WTC11 (cell line): ENCODE results near the gene TMEM266. TPM values are rescaled to one million over a fixed set of nuclear protein-coding genes. Genes with fewer than 3 reads are reported as not detected.

Source experiments
- ATAC-seq: fragments of 200-7000 bp; cut with Tn5 transposase; 2 replicates; pipeline ENCODE4 v1.10.0; 2021; ENCODE audit warnings: mild to moderate bottlenecking, moderate library complexity
- CTCF ChIA-PET: fragments of 300-600 bp; sonication (Branson Sonifier 250); formaldehyde crosslinking; loops from one replicate; lab custom pipeline; 2021; ENCODE audit warnings: antibody characterized with exemption; lab: Charles Lee
- POLR2A ChIA-PET: fragments of 350-600 bp; sonication (Branson Sonifier 250); formaldehyde crosslinking; loops from one replicate; lab custom pipeline; 2021; ENCODE audit warnings: antibody characterized with exemption; lab: Charles Lee
- DNase-seq: peaks from one replicate; pipeline ENCODE4 v3.0.0; 2021; ENCODE audit warnings: low spot score
- H3K27ac Mint-ChIP-seq: 2 replicates; pipeline ENCODE4 v1.8.0; 2021; ENCODE audit warnings: mixed read lengths
- H3K27me3 Mint-ChIP-seq: 2 replicates; pipeline ENCODE4 v1.8.0; 2021; ENCODE audit warnings: low read depth, mild to moderate bottlenecking, moderate library complexity, mixed read lengths
- H3K36me3 Mint-ChIP-seq: 2 replicates; pipeline ENCODE4 v1.8.0; 2021; ENCODE audit warnings: mixed read lengths
- H3K4me1 Mint-ChIP-seq: 2 replicates; pipeline ENCODE4 v1.8.0; 2022; ENCODE audit warnings: mixed read lengths
- H3K4me3 Mint-ChIP-seq: 2 replicates; pipeline ENCODE4 v1.8.0; 2021; ENCODE audit warnings: mild to moderate bottlenecking, moderate library complexity, mixed read lengths
- H3K9me3 Mint-ChIP-seq: 2 replicates; pipeline ENCODE4 v1.8.0; 2021; ENCODE audit warnings: mixed read lengths
- AFF4 ChIP-seq: sonication (generic); formaldehyde crosslinking; IDR thresholded peaks from 2 replicates; pipeline ENCODE4 v1.8.1; 2023; ENCODE audit warnings: mild to moderate bottlenecking, missing genetic modification reagents, borderline replicate concordance
- ATF1 ChIP-seq: sonication (generic); formaldehyde crosslinking; IDR thresholded peaks from 2 replicates; pipeline ENCODE4 v1.8.1; 2023; ENCODE audit warnings: mild to moderate bottlenecking, moderate library complexity, missing genetic modification reagents
- ATF3 ChIP-seq: sonication (generic); formaldehyde crosslinking; conservative IDR thresholded peaks from 2 replicates; pipeline ENCODE4 v1.8.1; 2022; ENCODE audit warnings: mild to moderate bottlenecking, missing genetic modification reagents
- ATF6 ChIP-seq: sonication (generic); formaldehyde crosslinking; IDR thresholded peaks from 2 replicates; pipeline ENCODE4 v1.8.1; 2023; ENCODE audit warnings: mild to moderate bottlenecking, missing genetic modification reagents
- CBFB ChIP-seq: sonication (generic); formaldehyde crosslinking; IDR thresholded peaks from 2 replicates; pipeline ENCODE4 v1.8.1; 2022; ENCODE audit warnings: mild to moderate bottlenecking, low read depth, missing genetic modification reagents
- FOXK1 ChIP-seq: sonication (generic); formaldehyde crosslinking; IDR thresholded peaks from 2 replicates; pipeline ENCODE4 v1.8.0; 2022; ENCODE audit warnings: mild to moderate bottlenecking, moderate library complexity, missing genetic modification reagents
- FOXP4 ChIP-seq: sonication (generic); formaldehyde crosslinking; IDR thresholded peaks from 2 replicates; pipeline ENCODE4 v1.8.0; 2022; ENCODE audit warnings: mild to moderate bottlenecking, missing genetic modification reagents
- GRHL2 ChIP-seq: fragments of 250-450 bp; sonication (Bioruptor Pico); IDR thresholded peaks from 2 replicates; pipeline ENCODE4 v1.8.0; 2022; ENCODE audit warnings: mild to moderate bottlenecking, moderate library complexity; ENCODE audit not compliant: insufficient replicate concordance, severe bottlenecking
- IRF2 ChIP-seq: sonication (generic); formaldehyde crosslinking; IDR thresholded peaks from 2 replicates; pipeline ENCODE4 v1.8.0; 2022; ENCODE audit warnings: low read depth, missing genetic modification reagents, borderline replicate concordance
- KAT7 ChIP-seq: sonication (generic); formaldehyde crosslinking; IDR thresholded peaks from 2 replicates; pipeline ENCODE4 v1.8.1; 2023; ENCODE audit warnings: missing genetic modification reagents, mild to moderate bottlenecking, borderline replicate concordance
- PRRX2 ChIP-seq: fragments of 250-450 bp; sonication (Bioruptor Pico); IDR thresholded peaks from 2 replicates; pipeline ENCODE4 v1.8.0; 2021; ENCODE audit warnings: mild to moderate bottlenecking
- RORB ChIP-seq: fragments of 250-450 bp; sonication (Bioruptor Pico); IDR thresholded peaks from 2 replicates; pipeline ENCODE4 v1.9.0; 2021; ENCODE audit warnings: mild to moderate bottlenecking
- SMAD4 ChIP-seq: sonication (generic); formaldehyde crosslinking; IDR thresholded peaks from 2 replicates; pipeline ENCODE4 v1.8.0; 2022; ENCODE audit warnings: mild to moderate bottlenecking, missing genetic modification reagents
- STAT6 ChIP-seq: sonication (generic); formaldehyde crosslinking; conservative IDR thresholded peaks from 2 replicates; pipeline ENCODE4 v1.8.1; 2023; ENCODE audit warnings: mild to moderate bottlenecking, low read depth, missing genetic modification reagents, moderate library complexity
- ZNF138 ChIP-seq: sonication (generic); formaldehyde crosslinking; conservative IDR thresholded peaks from 2 replicates; pipeline ENCODE4 v1.8.1; 2022; ENCODE audit warnings: mild to moderate bottlenecking, moderate library complexity, missing genetic modification reagents
- ZNF219 ChIP-seq: sonication (generic); formaldehyde crosslinking; IDR thresholded peaks from 2 replicates; pipeline ENCODE4 v1.8.0; 2023; ENCODE audit warnings: missing genetic modification reagents, mild to moderate bottlenecking, borderline replicate concordance
- ZNF512 ChIP-seq: sonication (generic); formaldehyde crosslinking; IDR thresholded peaks from 2 replicates; pipeline ENCODE4 v1.8.1; 2022; ENCODE audit warnings: missing genetic modification reagents, borderline replicate concordance
- ZNF671 ChIP-seq: fragments of 250-450 bp; sonication (Bioruptor Pico); IDR thresholded peaks from 2 replicates; pipeline ENCODE4 v1.8.0; 2021; ENCODE audit warnings: mild to moderate bottlenecking
- ZSCAN18 ChIP-seq: fragments of 250-450 bp; sonication (Bioruptor Pico); IDR thresholded peaks from 2 replicates; pipeline ENCODE4 v2.1.2; 2022; ENCODE audit warnings: mild to moderate bottlenecking, moderate library complexity
- total RNA-seq: library from RNA; stranded (reverse); gene quantifications from 3 replicates; pipeline ENCODE4 v1.2.3, GENCODE V29; 2021

The TMEM266 gene
- total RNA-seq, 1 experiment from 2014 or later: 8.6 TPM

GRCh38 chr15:76105391-76105790 lies 45.6 kb downstream of the TMEM266 start (continued):
- TF ChIP-seq ZNF512 (no peak), CBFB (CRISPR knock-in tag) (no peak), ATF3 (CRISPR knock-in tag) (no peak), GRHL2 (no peak), ZNF671 (no peak), FOXK1 (CRISPR knock-in tag) (no peak), RORB (CRISPR knock-in tag) (no peak), FOXP4 (CRISPR knock-in tag) (no peak), KAT7 (CRISPR knock-in tag) (no peak), ZSCAN18 (CRISPR knock-in tag) (no peak)
- TF ChIP-seq, all 79 proteins: peak for 0

GRCh38 chr15:76105911-76106310 lies 46.1 kb downstream of the TMEM266 start:
- DNase-seq: no peak
- POLR2A ChIA-PET: no interaction called here
- TF ChIP-seq PRRX2 (CRISPR knock-in tag): no peak
- no peak for TF ChIP-seq STAT6 (CRISPR knock-in tag)
- TF ChIP-seq ZNF219 (CRISPR knock-in tag): no peak

GRCh38 chr15:76107169-76107568 lies 47.4 kb downstream of the TMEM266 start:
- H3K4me3 Mint-ChIP-seq: no peak overlapping the region
- H3K9me3 Mint-ChIP-seq: peaks cover 14% of the 10 kb centered on the region
- H3K27me3 Mint-ChIP-seq: no peaks in the 10 kb centered on the region
- peaks cover 19% of the 10 kb centered on the region for H3K4me1 Mint-ChIP-seq
- H3K36me3 Mint-ChIP-seq: peaks cover 22% of the 10 kb centered on the region
- no peak for ATAC-seq
- ChIA-PET CTCF (interaction anchor here (1.0 to 2.2 kb wide), 3 partner anchors 32 to 48 kb away, joined by 4 to 28 read pairs (median 4); partner anchors contain the start of gene TMEM266), POLR2A (no interaction called here)
- H3K27ac Mint-ChIP-seq: no peak overlapping the region
- no peak for DNase-seq
- TF ChIP-seq SMAD4 (CRISPR knock-in tag): no peak
- TF ChIP-seq IRF2: no peak
- no peak for TF ChIP-seq ATF6
- no peak for TF ChIP-seq ZNF671
- TF ChIP-seq AFF4 (CRISPR knock-in tag): no peak
- no peak for TF ChIP-seq CBFB (CRISPR knock-in tag)
- TF ChIP-seq ZNF138: no peak
- no peak for TF ChIP-seq ATF1 (CRISPR knock-in tag)

More at GRCh38 chr15:76105911-76106310, 46.1 kb downstream of the TMEM266 start:
- peaks cover 14% of the 10 kb centered on the region for H3K36me3 Mint-ChIP-seq
- no peaks in the 10 kb centered on the region for H3K27me3 Mint-ChIP-seq
- H3K4me3 Mint-ChIP-seq: no peak overlapping the region
- CTCF ChIA-PET: no interaction called here
- H3K9me3 Mint-ChIP-seq: peaks cover 7% of the 10 kb centered on the region
- H3K4me1 Mint-ChIP-seq: peaks cover 19% of the 10 kb centered on the region
- no peak overlapping the region for H3K27ac Mint-ChIP-seq
- no peak for ATAC-seq
